ENCODE data around the gene SIGLEC6.

SIGLEC6 gene

GRCh38 chr19:51539821-51540366 is 8.4 kb upstream of the SIGLEC6 start:
- H3K27me3 ChIP-seq (replicated peaks; ENCODE audit: control insufficient read depth, insufficient read depth, low read length, poor library complexity, severe bottlenecking): no peaks in the 10 kb centered on the region
- no peak overlapping the region for H3K4me3 ChIP-seq (ENCODE audit: insufficient read depth, low read depth, low read length, poor library complexity, severe bottlenecking)
- no peaks in the 10 kb centered on the region for H3K4me1 ChIP-seq (ENCODE audit: control insufficient read depth, insufficient read depth, low read length, poor library complexity, severe bottlenecking)
- DNase-seq: no peak
- no peaks in the 10 kb centered on the region for H3K9me3 ChIP-seq (ENCODE audit: control insufficient read depth, low read length)
- H3K27ac ChIP-seq (ENCODE audit: insufficient read depth, low read length, poor library complexity, severe bottlenecking): no peak overlapping the region
- H3K36me3 ChIP-seq (ENCODE audit: control insufficient read depth, insufficient read depth, low read length): no peaks in the 10 kb centered on the region

- no peaks in the 10 kb centered on the region for H3K27me3 ChIP-seq (replicated peaks; ENCODE audit: control insufficient read depth, insufficient read depth, low read length, poor library complexity, severe bottlenecking)
These were observed 4.1 kb upstream of the SIGLEC6 start for GRCh38 chr19:51535535-51535934.

DNA sequence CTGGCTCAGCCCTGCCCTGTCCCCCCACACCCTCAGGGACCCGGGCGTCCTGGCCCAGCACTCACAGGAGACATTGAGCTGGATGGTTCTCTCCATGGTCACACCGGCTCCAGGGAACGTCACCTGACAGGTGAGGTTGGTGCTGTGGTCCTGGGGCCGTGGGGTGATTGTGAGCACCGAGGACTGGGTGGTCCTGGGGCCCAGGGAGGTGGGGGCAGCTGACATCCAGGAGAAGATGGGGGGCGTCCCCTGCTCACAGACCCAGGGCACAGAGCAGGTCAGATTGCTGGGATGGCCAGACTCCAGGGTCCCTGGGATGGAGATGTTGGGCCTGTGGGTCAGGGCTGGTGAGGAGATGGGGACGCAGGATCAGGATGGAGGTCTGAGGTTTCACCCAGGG is 854 bp downstream of the SIGLEC6 start:
- Histone ChIP-seq H3K9me3 (ENCODE audit: control insufficient read depth, low read length) (no peaks in the 10 kb centered on the region), H3K36me3 (ENCODE audit: control insufficient read depth, insufficient read depth, low read length) (no peaks in the 10 kb centered on the region), H3K27me3 (replicated peaks; ENCODE audit: control insufficient read depth, insufficient read depth, low read length, poor library complexity, severe bottlenecking) (no peaks in the 10 kb centered on the region), H3K4me1 (ENCODE audit: control insufficient read depth, insufficient read depth, low read length, poor library complexity, severe bottlenecking) (no peaks in the 10 kb centered on the region), H3K4me3 (ENCODE audit: insufficient read depth, low read depth, low read length, poor library complexity, severe bottlenecking) (no peak overlapping the region), H3K27ac (ENCODE audit: insufficient read depth, low read length, poor library complexity, severe bottlenecking) (no peak overlapping the region)
- no peak for DNase-seq

More at GRCh38 chr19:51535535-51535934, 4.1 kb upstream of the SIGLEC6 start:
- no peak for DNase-seq
- no peaks in the 10 kb centered on the region for H3K4me1 ChIP-seq (ENCODE audit: control insufficient read depth, insufficient read depth, low read length, poor library complexity, severe bottlenecking)
- no peak overlapping the region for H3K4me3 ChIP-seq (ENCODE audit: insufficient read depth, low read depth, low read length, poor library complexity, severe bottlenecking)
- H3K27ac ChIP-seq (ENCODE audit: insufficient read depth, low read length, poor library complexity, severe bottlenecking): no peak overlapping the region
- no peaks in the 10 kb centered on the region for H3K36me3 ChIP-seq (ENCODE audit: control insufficient read depth, insufficient read depth, low read length)
- no peaks in the 10 kb centered on the region for H3K9me3 ChIP-seq (ENCODE audit: control insufficient read depth, low read length)

- no peaks in the 10 kb centered on the region for H3K27me3 ChIP-seq (replicated peaks; ENCODE audit: control insufficient read depth, insufficient read depth, low read length, poor library complexity, severe bottlenecking)
- H3K36me3 ChIP-seq (ENCODE audit: control insufficient read depth, insufficient read depth, low read length): no peaks in the 10 kb centered on the region
- H3K9me3 ChIP-seq (ENCODE audit: control insufficient read depth, low read length): no peaks in the 10 kb centered on the region
- DNase-seq: no peak
- H3K4me1 ChIP-seq (ENCODE audit: control insufficient read depth, insufficient read depth, low read length, poor library complexity, severe bottlenecking): no peaks in the 10 kb centered on the region
- no peak overlapping the region for H3K27ac ChIP-seq (ENCODE audit: insufficient read depth, low read length, poor library complexity, severe bottlenecking)
- H3K4me3 ChIP-seq (ENCODE audit: insufficient read depth, low read depth, low read length, poor library complexity, severe bottlenecking): no peak overlapping the region
These were observed 2.2 kb downstream of the SIGLEC6 start for GRCh38 chr19:51529301-51529700.

GRCh38 chr19:51525651-51526050 is 5.8 kb downstream of the SIGLEC6 start:
- no peak for DNase-seq
- Histone ChIP-seq H3K9me3 (ENCODE audit: control insufficient read depth, low read length) (no peaks in the 10 kb centered on the region), H3K4me1 (ENCODE audit: control insufficient read depth, insufficient read depth, low read length, poor library complexity, severe bottlenecking) (no peaks in the 10 kb centered on the region), H3K4me3 (ENCODE audit: insufficient read depth, low read depth, low read length, poor library complexity, severe bottlenecking) (no peak overlapping the region), H3K27me3 (replicated peaks; ENCODE audit: control insufficient read depth, insufficient read depth, low read length, poor library complexity, severe bottlenecking) (no peaks in the 10 kb centered on the region), H3K27ac (ENCODE audit: insufficient read depth, low read length, poor library complexity, severe bottlenecking) (no peak overlapping the region), H3K36me3 (ENCODE audit: control insufficient read depth, insufficient read depth, low read length) (no peaks in the 10 kb centered on the region)

- no peak overlapping the region for H3K4me3 ChIP-seq (ENCODE audit: insufficient read depth, low read depth, low read length, poor library complexity, severe bottlenecking)
- no peaks in the 10 kb centered on the region for H3K4me1 ChIP-seq (ENCODE audit: control insufficient read depth, insufficient read depth, low read length, poor library complexity, severe bottlenecking)
- H3K36me3 ChIP-seq (ENCODE audit: control insufficient read depth, insufficient read depth, low read length): no peaks in the 10 kb centered on the region
- no peak overlapping the region for H3K27ac ChIP-seq (ENCODE audit: insufficient read depth, low read length, poor library complexity, severe bottlenecking)
- H3K9me3 ChIP-seq (ENCODE audit: control insufficient read depth, low read length): no peaks in the 10 kb centered on the region
- no peaks in the 10 kb centered on the region for H3K27me3 ChIP-seq (replicated peaks; ENCODE audit: control insufficient read depth, insufficient read depth, low read length, poor library complexity, severe bottlenecking)
- no peak for DNase-seq
These were observed 6.7 kb downstream of the SIGLEC6 start for GRCh38 chr19:51524666-51525264.

- no peaks in the 10 kb centered on the region for H3K27me3 ChIP-seq (replicated peaks; ENCODE audit: control insufficient read depth, insufficient read depth, low read length, poor library complexity, severe bottlenecking)
- no peak for DNase-seq
- no peaks in the 10 kb centered on the region for H3K9me3 ChIP-seq (ENCODE audit: control insufficient read depth, low read length)
- no peak overlapping the region for H3K4me3 ChIP-seq (ENCODE audit: insufficient read depth, low read depth, low read length, poor library complexity, severe bottlenecking)
- H3K27ac ChIP-seq (ENCODE audit: insufficient read depth, low read length, poor library complexity, severe bottlenecking): no peak overlapping the region
- H3K4me1 ChIP-seq (ENCODE audit: control insufficient read depth, insufficient read depth, low read length, poor library complexity, severe bottlenecking): no peaks in the 10 kb centered on the region
- no peaks in the 10 kb centered on the region for H3K36me3 ChIP-seq (ENCODE audit: control insufficient read depth, insufficient read depth, low read length)
These were observed 9.7 kb downstream of the SIGLEC6 start for GRCh38 chr19:51521781-51522180.

- Histone ChIP-seq H3K4me1 (ENCODE audit: control insufficient read depth, insufficient read depth, low read length, poor library complexity, severe bottlenecking) (no peaks in the 10 kb centered on the region), H3K36me3 (ENCODE audit: control insufficient read depth, insufficient read depth, low read length) (no peaks in the 10 kb centered on the region), H3K27me3 (replicated peaks; ENCODE audit: control insufficient read depth, insufficient read depth, low read length, poor library complexity, severe bottlenecking) (no peaks in the 10 kb centered on the region), H3K27ac (ENCODE audit: insufficient read depth, low read length, poor library complexity, severe bottlenecking) (no peak overlapping the region), H3K9me3 (ENCODE audit: control insufficient read depth, low read length) (no peaks in the 10 kb centered on the region), H3K4me3 (ENCODE audit: insufficient read depth, low read depth, low read length, poor library complexity, severe bottlenecking) (no peak overlapping the region)
- DNase-seq: no peak
These were observed 10.1 kb downstream of the SIGLEC6 start for GRCh38 chr19:51521357-51521756.

DNA sequence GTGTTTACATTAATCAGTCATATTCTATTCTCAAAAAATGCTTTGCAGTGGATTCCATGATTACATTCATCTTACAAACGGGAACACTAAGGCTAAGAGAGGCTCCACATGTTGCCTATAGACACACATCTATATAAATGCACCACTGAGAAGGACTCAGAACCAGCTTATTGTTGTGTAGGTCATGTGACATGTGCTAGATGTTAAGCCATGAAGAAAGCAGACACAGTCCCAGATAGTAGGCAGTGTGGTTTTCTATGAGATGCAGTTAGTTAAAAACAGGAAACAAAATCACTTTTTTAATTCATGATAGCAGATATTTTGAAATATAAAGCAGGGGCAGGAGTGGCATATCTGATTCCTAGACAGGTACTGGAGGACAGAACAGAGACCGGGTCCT is 10.7 kb downstream of the SIGLEC6 start:
- Histone ChIP-seq H3K27me3 (replicated peaks; ENCODE audit: control insufficient read depth, insufficient read depth, low read length, poor library complexity, severe bottlenecking) (no peaks in the 10 kb centered on the region), H3K9me3 (ENCODE audit: control insufficient read depth, low read length) (no peaks in the 10 kb centered on the region), H3K4me3 (ENCODE audit: insufficient read depth, low read depth, low read length, poor library complexity, severe bottlenecking) (no peak overlapping the region), H3K4me1 (ENCODE audit: control insufficient read depth, insufficient read depth, low read length, poor library complexity, severe bottlenecking) (no peaks in the 10 kb centered on the region), H3K27ac (ENCODE audit: insufficient read depth, low read length, poor library complexity, severe bottlenecking) (no peak overlapping the region), H3K36me3 (ENCODE audit: control insufficient read depth, insufficient read depth, low read length) (no peaks in the 10 kb centered on the region)
- no peak for DNase-seq

DNA sequence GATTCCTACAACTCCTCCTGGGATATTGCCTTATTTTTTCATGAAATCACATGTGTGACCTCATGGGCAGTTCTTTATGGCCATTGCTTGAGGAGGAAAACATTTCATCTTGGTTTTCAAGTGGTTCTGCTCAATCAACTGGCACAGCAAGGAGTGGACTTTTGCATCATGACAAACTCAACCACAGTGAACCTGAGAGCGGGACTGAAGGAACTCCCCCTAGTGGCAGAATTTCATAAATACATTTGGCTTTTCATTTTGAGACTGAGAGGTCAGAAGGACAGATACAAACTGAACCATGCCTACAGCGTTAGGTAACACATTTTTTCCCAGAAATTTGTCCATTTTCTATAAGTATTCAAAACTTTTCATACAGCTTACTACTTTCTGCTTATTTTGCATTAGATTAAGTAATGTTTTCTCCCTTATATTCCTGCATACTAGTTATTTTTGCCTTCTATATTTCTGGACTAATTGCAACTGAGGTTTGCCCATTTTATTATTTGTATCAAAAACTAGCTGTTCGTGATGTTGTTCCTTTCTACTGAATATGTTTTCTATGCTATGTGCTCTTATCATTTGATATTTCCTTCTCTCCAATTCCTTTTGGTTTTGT is 16.5 kb downstream of the SIGLEC6 start:
- Histone ChIP-seq H3K27ac (ENCODE audit: insufficient read depth, low read length, poor library complexity, severe bottlenecking) (no peak overlapping the region), H3K4me3 (ENCODE audit: insufficient read depth, low read depth, low read length, poor library complexity, severe bottlenecking) (no peak overlapping the region), H3K36me3 (ENCODE audit: control insufficient read depth, insufficient read depth, low read length) (no peaks in the 10 kb centered on the region), H3K27me3 (replicated peaks; ENCODE audit: control insufficient read depth, insufficient read depth, low read length, poor library complexity, severe bottlenecking) (no peaks in the 10 kb centered on the region), H3K9me3 (ENCODE audit: control insufficient read depth, low read length) (no peaks in the 10 kb centered on the region), H3K4me1 (ENCODE audit: control insufficient read depth, insufficient read depth, low read length, poor library complexity, severe bottlenecking) (no peaks in the 10 kb centered on the region)
- DNase-seq: no peak
